Mesendoderm (in vitro differentiated cells): ENCODE results near the gene TRAF3IP3.

Experiments used
- DNase-seq: peaks from one replicate; pipeline ENCODE4 v3.0.0; 2013
- H2AK5ac ChIP-seq: 2 replicates; pipeline ENCODE4 v1.6.1; 2013; ENCODE audit warnings: low read length, inconsistent platforms
- H2BK120ac ChIP-seq: 2 replicates; pipeline ENCODE4 v1.6.1; 2013; ENCODE audit warnings: low read depth, mild to moderate bottlenecking, low read length, moderate library complexity, mixed read lengths
- H2BK15ac ChIP-seq: replicated peaks from 2 replicates; pipeline ENCODE4 v1.6.1; 2013; ENCODE audit warnings: low read depth, mild to moderate bottlenecking, moderate library complexity
- H2BK5ac ChIP-seq: 2 replicates; pipeline ENCODE4 v1.6.1; 2013; ENCODE audit warnings: low read length, inconsistent platforms
- H3K18ac ChIP-seq: 2 replicates; pipeline ENCODE4 v1.6.1; 2013; ENCODE audit warnings: mild to moderate bottlenecking, low read length, mixed read lengths
- H3K23ac ChIP-seq: one replicate; pipeline ENCODE4 v1.6.1; 2013; ENCODE audit warnings: low read length
- H3K27ac ChIP-seq: 2 replicates; pipeline ENCODE4 v1.5.1; 2013; ENCODE audit warnings: low read depth, mild to moderate bottlenecking, inconsistent platforms, low read length, moderate library complexity
- H3K27me3 ChIP-seq: 2 replicates; pipeline ENCODE4 v1.6.1; 2013; ENCODE audit warnings: low read length, control low read depth, mild to moderate bottlenecking, inconsistent platforms; ENCODE audit not compliant: insufficient read depth, poor library complexity
- H3K36me3 ChIP-seq: 2 replicates; pipeline ENCODE4 v1.6.1; 2013; ENCODE audit warnings: low read length, inconsistent platforms; ENCODE audit not compliant: control insufficient read depth, insufficient read depth
- H3K4ac ChIP-seq: one replicate; pipeline ENCODE4 v1.6.1; 2013; ENCODE audit warnings: low read depth, mild to moderate bottlenecking, low read length, moderate library complexity
- H3K4me1 ChIP-seq: 2 replicates; pipeline ENCODE4 v1.6.1; 2013; ENCODE audit warnings: low read depth, low read length, inconsistent platforms; ENCODE audit not compliant: control insufficient read depth
- H3K4me2 ChIP-seq: 2 replicates; pipeline ENCODE4 v1.6.1; 2013; ENCODE audit warnings: low read length
- H3K4me3 ChIP-seq: 2 replicates; pipeline ENCODE4 v1.5.1; 2013; ENCODE audit warnings: mild to moderate bottlenecking, low read length
- H3K56ac ChIP-seq: one replicate; pipeline ENCODE4 v1.6.1; 2013; ENCODE audit warnings: low read length
- H3K79me1 ChIP-seq: 2 replicates; pipeline ENCODE4 v1.6.1; 2013; ENCODE audit warnings: low read length, inconsistent platforms
- H3K79me2 ChIP-seq: 2 replicates; pipeline ENCODE4 v1.6.1; 2013; ENCODE audit warnings: mild to moderate bottlenecking, low read length; ENCODE audit not compliant: control insufficient read depth, insufficient read depth
- H3K9ac ChIP-seq: 2 replicates; pipeline ENCODE4 v1.6.1; 2013; ENCODE audit warnings: low read length, inconsistent platforms
- H4K5ac ChIP-seq: one replicate; pipeline ENCODE4 v1.6.1; 2013; ENCODE audit warnings: low read length
- H4K8ac ChIP-seq: one replicate; pipeline ENCODE4 v1.6.1; 2013; ENCODE audit warnings: low read depth, mild to moderate bottlenecking, control low read depth, low read length, moderate library complexity
- WGBS: extraction: QIAGEN DNeasy Blood & Tissue Kit; methylation state at CpG from one replicate; pipeline ENCODE4 v1.1.7; 2013; ENCODE audit warnings: low lambda C conversion rate, missing lambda C conversion rate; ENCODE audit not compliant: insufficient coverage; ENCODE audit errors: extremely low coverage; 5-methylcytosine and 5-hydroxymethylcytosine counted together

TRAF3IP3 gene

GRCh38 chr1:209759829-209760359 is 4.0 kb downstream of the TRAF3IP3 start:
- Histone ChIP-seq H3K9ac (no peak overlapping the region), H2BK120ac (no peak overlapping the region), H2BK5ac (no peak overlapping the region), H3K4me3 (no peak overlapping the region), H2BK15ac (no peak overlapping the region), H3K18ac (no peak overlapping the region), H3K56ac (no peak overlapping the region), H3K79me2 (no peaks in the 10 kb centered on the region), H4K5ac (no peak overlapping the region), H3K27ac (no peak overlapping the region), H3K4ac (no peak overlapping the region), H3K36me3 (no peaks in the 10 kb centered on the region), H3K4me2 (no peak overlapping the region), H3K79me1 (no peaks in the 10 kb centered on the region), H2AK5ac (no peak overlapping the region), H3K27me3 (no peaks in the 10 kb centered on the region), H4K8ac (no peak overlapping the region), H3K23ac (no peak overlapping the region), H3K4me1 (no peaks in the 10 kb centered on the region)
- WGBS = no CpG with 5 or more reads among the region's 12 CpGs
- DNase-seq = no peak

GRCh38 chr1:209761011-209761635 is 5.3 kb downstream of the TRAF3IP3 start:
- Histone ChIP-seq H2AK5ac (no peak overlapping the region), H3K4ac (no peak overlapping the region), H4K8ac (no peak overlapping the region), H3K4me2 (no peak overlapping the region), H2BK5ac (no peak overlapping the region), H3K4me3 (no peak overlapping the region), H3K9ac (no peak overlapping the region), H3K27ac (no peak overlapping the region), H3K4me1 (no peaks in the 10 kb centered on the region), H3K56ac (no peak overlapping the region), H2BK15ac (no peak overlapping the region), H3K27me3 (no peaks in the 10 kb centered on the region), H4K5ac (no peak overlapping the region), H3K18ac (no peak overlapping the region), H3K79me2 (no peaks in the 10 kb centered on the region), H3K36me3 (no peaks in the 10 kb centered on the region), H3K23ac (no peak overlapping the region), H3K79me1 (no peaks in the 10 kb centered on the region), H2BK120ac (no peak overlapping the region)
- DNase-seq = no peak

GRCh38 chr1:209766051-209766450 is 10.2 kb downstream of the TRAF3IP3 start:
- no peak overlapping the region for H3K27ac ChIP-seq
- no peak overlapping the region for H2BK5ac ChIP-seq
- H3K9ac ChIP-seq = no peak overlapping the region
- H2BK15ac ChIP-seq = no peak overlapping the region
- no peak overlapping the region for H3K23ac ChIP-seq
- DNase-seq = no peak
- no peak overlapping the region for H3K4ac ChIP-seq
- H3K56ac ChIP-seq = no peak overlapping the region
- no peak overlapping the region for H2BK120ac ChIP-seq
- no peaks in the 10 kb centered on the region for H3K79me2 ChIP-seq
- no CpG with 5 or more reads among the region's 2 CpGs for WGBS
- no peak overlapping the region for H3K18ac ChIP-seq
- H4K8ac ChIP-seq = no peak overlapping the region
- no peaks in the 10 kb centered on the region for H3K36me3 ChIP-seq
- no peaks in the 10 kb centered on the region for H3K79me1 ChIP-seq
- H2AK5ac ChIP-seq = no peak overlapping the region
- no peak overlapping the region for H3K4me2 ChIP-seq
- H3K4me1 ChIP-seq = peaks cover 5% of the 10 kb centered on the region
- H4K5ac ChIP-seq = no peak overlapping the region
- H3K4me3 ChIP-seq = no peak overlapping the region
- H3K27me3 ChIP-seq = no peaks in the 10 kb centered on the region

GRCh38 chr1:209767096-209767495 is 11.2 kb downstream of the TRAF3IP3 start:
- no peak overlapping the region for H3K4ac ChIP-seq
- no peak overlapping the region for H2BK15ac ChIP-seq
- H3K79me2 ChIP-seq = no peaks in the 10 kb centered on the region
- no peak overlapping the region for H3K9ac ChIP-seq
- no peak overlapping the region for H3K27ac ChIP-seq
- no peak overlapping the region for H2BK5ac ChIP-seq
- no peak overlapping the region for H2AK5ac ChIP-seq
- no peak overlapping the region for H3K18ac ChIP-seq
- no peak overlapping the region for H3K4me3 ChIP-seq
- H3K79me1 ChIP-seq = no peaks in the 10 kb centered on the region
- H4K8ac ChIP-seq = no peak overlapping the region
- peaks cover 5% of the 10 kb centered on the region for H3K4me1 ChIP-seq
- H3K4me2 ChIP-seq = no peak overlapping the region
- no peak overlapping the region for H2BK120ac ChIP-seq
- H3K36me3 ChIP-seq = no peaks in the 10 kb centered on the region
- no peak for DNase-seq
- H3K27me3 ChIP-seq = no peaks in the 10 kb centered on the region
- no peak overlapping the region for H4K5ac ChIP-seq
- no peak overlapping the region for H3K56ac ChIP-seq
- no peak overlapping the region for H3K23ac ChIP-seq

GRCh38 chr1:209767706-209768105 is 11.9 kb downstream of the TRAF3IP3 start:
- Histone ChIP-seq H3K79me2 (no peaks in the 10 kb centered on the region), H3K36me3 (no peaks in the 10 kb centered on the region), H3K23ac (no peak overlapping the region), H2BK5ac (no peak overlapping the region), H3K27ac (no peak overlapping the region), H3K18ac (no peak overlapping the region), H4K5ac (no peak overlapping the region), H3K4me1 (peaks cover 5% of the 10 kb centered on the region), H3K4ac (no peak overlapping the region), H4K8ac (no peak overlapping the region), H3K79me1 (no peaks in the 10 kb centered on the region), H3K4me2 (no peak overlapping the region), H2BK15ac (no peak overlapping the region), H3K9ac (no peak overlapping the region), H2AK5ac (no peak overlapping the region), H2BK120ac (no peak overlapping the region), H3K4me3 (no peak overlapping the region), H3K56ac (no peak overlapping the region), H3K27me3 (no peaks in the 10 kb centered on the region)
- no peak for DNase-seq

- Histone ChIP-seq H3K4me3 (no peak overlapping the region), H3K79me1 (no peaks in the 10 kb centered on the region), H2BK5ac (no peak overlapping the region), H2BK120ac (no peak overlapping the region), H4K5ac (no peak overlapping the region), H2AK5ac (no peak overlapping the region), H4K8ac (no peak overlapping the region), H3K4me1 (peaks cover 5% of the 10 kb centered on the region), H3K23ac (no peak overlapping the region), H2BK15ac (no peak overlapping the region), H3K18ac (no peak overlapping the region), H3K27me3 (no peaks in the 10 kb centered on the region), H3K79me2 (no peaks in the 10 kb centered on the region), H3K4me2 (no peak overlapping the region), H3K36me3 (no peaks in the 10 kb centered on the region), H3K4ac (no peak overlapping the region), H3K9ac (no peak overlapping the region), H3K27ac (no peak overlapping the region), H3K56ac (no peak overlapping the region)
- WGBS = no CpG with 5 or more reads among the region's 9 CpGs
- DNase-seq = no peak
Measured at GRCh38 chr1:209768354-209768774, 12.5 kb downstream of the TRAF3IP3 start.
